Measurements from ENCODE around the gene KCTD16. TPM values are rescaled to one million over a fixed set of nuclear protein-coding genes. Genes with fewer than 3 reads are reported as not detected.

Gene KCTD16
- polyA plus RNA-seq, 1 of the 3 experiments (the other 2 are of a cell fraction) = 0.03 TPM

DNA sequence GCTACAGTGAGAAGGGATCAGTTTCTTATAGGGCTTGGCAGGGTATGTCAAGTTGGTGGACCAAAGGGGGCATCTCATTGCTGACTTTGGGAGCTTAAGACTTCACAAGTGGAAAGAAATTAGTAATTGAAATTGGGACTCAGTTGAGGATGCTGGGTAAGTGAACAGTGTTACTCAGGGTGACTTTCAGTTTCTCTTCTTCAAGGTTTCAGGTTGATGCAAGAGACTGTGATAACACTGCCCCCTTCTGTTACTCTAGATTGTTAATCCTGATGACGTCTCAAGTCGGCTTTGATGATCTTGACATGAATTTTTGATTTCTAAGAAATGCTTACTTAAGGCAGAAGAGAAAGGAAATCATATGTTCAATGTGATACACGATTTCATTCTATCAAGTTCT is 21.3 kb downstream of the KCTD16 start:
- H3K4me1 ChIP-seq (ENCODE audit: control insufficient read depth in 1 of 2, insufficient read depth in 2 of 2, low read depth in 1 of 2, low read length in 1 of 2) = peaks cover 8 to 20% of the 10 kb centered on the region in 2 experiments; a peak in 3 of 4 replicates
- ChIA-PET CTCF (interaction anchor here (3.9 kb wide), 1 partner anchor 12 kb away, joined by 23 read pairs; no protein-coding TSS in a partner anchor), POLR2A (no interaction called here)
- H3K79me2 ChIP-seq (ENCODE audit: insufficient read depth) = no peaks in the 10 kb centered on the region
- DNase-seq = no peak
- no peaks in the 10 kb centered on the region for H4K20me1 ChIP-seq (ENCODE audit: insufficient read depth)
- H3K36me3 ChIP-seq (replicated peaks in 1 of 2; ENCODE audit: control insufficient read depth in 1 of 2, insufficient read depth in 2 of 2, low read length in 1 of 2) = no peaks in the 10 kb centered on the region
- 28% methylated on average over 3 of the region's 3 CpGs for WGBS (ENCODE audit: low lambda C conversion rate)
- H3K9me3 ChIP-seq = no peaks in the 10 kb centered on the region
- H3K4me3 ChIP-seq (ENCODE audit: low read depth in 2 of 2, low read length in 1 of 2) = peak overlapping the region in 1 of 2 experiments; percentile 29; a peak in 1 of 4 replicates
- 0 out of 2 replicates have a peak overlapping the region, but pooled peaks have one; percentile 61 for H2AFZ ChIP-seq (ENCODE audit: low read depth)
- no peak overlapping the region for H3K27ac ChIP-seq (ENCODE audit: low read depth in 2 of 2, low read length in 1 of 2)
- no peak overlapping the region for H3K9ac ChIP-seq
- H3K4me2 ChIP-seq = peak overlapping the region; percentile 40; the same call in 1 of the 2 replicates
- H3K9me2 ChIP-seq = no peaks in the 10 kb centered on the region
- H3F3A ChIP-seq (replicated peaks; ENCODE audit: insufficient read depth) = peaks cover 28% of the 10 kb centered on the region
- H3K27me3 ChIP-seq (ENCODE audit: insufficient read depth) = no peaks in the 10 kb centered on the region
- TF ChIP-seq CTCF (IDR thresholded peaks at IDR 0.05) (peak; percentile 61), SMC3 (IDR thresholded peaks at IDR 0.05; ENCODE audit: low read depth, low read length) (peak; percentile 22; the same call in 1 of the 2 replicates), TAF1 (IDR thresholded peaks at IDR 0.05; ENCODE audit: borderline replicate concordance, low read depth, low read length) (no peak), RAD21 (IDR thresholded peaks at IDR 0.05; ENCODE audit: low read length) (peak; percentile 35)

GRCh38 chr5:144192661-144193060 is 22.0 kb downstream of the KCTD16 start:
- ChIA-PET CTCF (interaction anchor here (3.9 kb wide), 1 partner anchor 11 kb away, joined by 23 read pairs; no protein-coding TSS in a partner anchor), POLR2A (no interaction called here)
- H3K9ac ChIP-seq = no peak overlapping the region
- H3K27me3 ChIP-seq (ENCODE audit: insufficient read depth) = no peaks in the 10 kb centered on the region
- no peak overlapping the region for H3K4me3 ChIP-seq (ENCODE audit: low read depth in 2 of 2, low read length in 1 of 2)
- no peaks in the 10 kb centered on the region for H3K79me2 ChIP-seq (ENCODE audit: insufficient read depth)
- no peak overlapping the region for H2AFZ ChIP-seq (ENCODE audit: low read depth)
- no peak for TF ChIP-seq RAD21 (IDR thresholded peaks at IDR 0.05; ENCODE audit: low read length)
- TF ChIP-seq RXRA (IDR thresholded peaks at IDR 0.05; ENCODE audit: borderline replicate concordance, low read depth) = no peak
- no peak for TF ChIP-seq SIN3A (IDR thresholded peaks at IDR 0.05; ENCODE audit: borderline replicate concordance, low read depth, low read length)
- TF ChIP-seq SMC3 (IDR thresholded peaks at IDR 0.05; ENCODE audit: low read depth, low read length) = no peak
- TF ChIP-seq, protein P1, sequence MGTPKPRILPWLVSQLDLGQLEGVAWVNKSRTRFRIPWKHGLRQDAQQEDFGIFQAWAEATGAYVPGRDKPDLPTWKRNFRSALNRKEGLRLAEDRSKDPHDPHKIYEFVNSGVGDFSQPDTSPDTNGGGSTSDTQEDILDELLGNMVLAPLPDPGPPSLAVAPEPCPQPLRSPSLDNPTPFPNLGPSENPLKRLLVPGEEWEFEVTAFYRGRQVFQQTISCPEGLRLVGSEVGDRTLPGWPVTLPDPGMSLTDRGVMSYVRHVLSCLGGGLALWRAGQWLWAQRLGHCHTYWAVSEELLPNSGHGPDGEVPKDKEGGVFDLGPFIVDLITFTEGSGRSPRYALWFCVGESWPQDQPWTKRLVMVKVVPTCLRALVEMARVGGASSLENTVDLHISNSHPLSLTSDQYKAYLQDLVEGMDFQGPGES (IDR thresholded peaks at IDR 0.05; ENCODE audit: low read depth, low read length) = no peak
- no peak for TF ChIP-seq FOXM1 (IDR thresholded peaks at IDR 0.05; ENCODE audit: low read depth)
- TF ChIP-seq YY1 (IDR thresholded peaks at IDR 0.05; ENCODE audit: low read depth) = no peak
- no peak for TF ChIP-seq TCF12 (IDR thresholded peaks at IDR 0.05)
- no peak for TF ChIP-seq ELF1 (IDR thresholded peaks at IDR 0.05)
- H3K36me3 ChIP-seq (replicated peaks in 1 of 2; ENCODE audit: control insufficient read depth in 1 of 2, insufficient read depth in 2 of 2, low read length in 1 of 2) = no peaks in the 10 kb centered on the region
- no peak overlapping the region for H3K4me2 ChIP-seq
- H3F3A ChIP-seq (replicated peaks; ENCODE audit: insufficient read depth) = peaks cover 24% of the 10 kb centered on the region
- H3K9me2 ChIP-seq = no peaks in the 10 kb centered on the region
- no peaks in the 10 kb centered on the region for H3K9me3 ChIP-seq
- no peaks in the 10 kb centered on the region for H4K20me1 ChIP-seq (ENCODE audit: insufficient read depth)
- DNase-seq = no peak
- H3K27ac ChIP-seq (ENCODE audit: low read depth in 2 of 2, low read length in 1 of 2) = no peak overlapping the region
- H3K4me1 ChIP-seq (ENCODE audit: control insufficient read depth in 1 of 2, insufficient read depth in 2 of 2, low read depth in 1 of 2, low read length in 1 of 2) = peaks cover 10 to 14% of the 10 kb centered on the region in 2 experiments; a peak in 3 of 4 replicates

Measured in SK-N-SH (cell line).